GM21619 (cell line): ENCODE results near the gene SIGLEC10.
"Not testable (repeated sequence)": the region's sequence is repeated elsewhere in the genome, so short reads cannot be mapped to it uniquely, and the experiment has no call there.

Experiments used
- ATAC-seq: cut with Tn5 transposase; IDR thresholded peaks from one replicate; pipeline ENCODE4 v1.9.1; 2021; ENCODE audit not compliant: unreplicated experiment

The SIGLEC10 gene

DNA sequence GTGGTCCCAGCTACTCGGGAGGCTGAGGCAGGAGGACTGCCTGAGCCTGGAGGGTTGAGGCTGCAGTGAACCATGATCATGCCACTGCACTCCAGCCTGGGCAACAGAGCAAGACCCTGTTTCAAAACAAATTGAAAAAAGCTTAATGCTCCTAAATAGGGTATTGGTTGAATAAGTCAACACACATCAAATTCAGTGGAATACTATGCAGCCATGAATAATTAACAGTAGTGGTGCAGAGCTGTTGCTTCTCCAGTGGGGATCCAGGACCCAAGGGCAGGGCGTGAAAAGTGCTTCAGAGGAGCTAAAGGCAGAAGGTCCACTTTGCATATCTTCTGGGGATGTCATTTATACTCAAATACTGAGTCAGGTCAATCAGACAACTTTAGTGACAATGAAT is 22.6 kb upstream of the SIGLEC10 start:
- no peak for ATAC-seq

DNA sequence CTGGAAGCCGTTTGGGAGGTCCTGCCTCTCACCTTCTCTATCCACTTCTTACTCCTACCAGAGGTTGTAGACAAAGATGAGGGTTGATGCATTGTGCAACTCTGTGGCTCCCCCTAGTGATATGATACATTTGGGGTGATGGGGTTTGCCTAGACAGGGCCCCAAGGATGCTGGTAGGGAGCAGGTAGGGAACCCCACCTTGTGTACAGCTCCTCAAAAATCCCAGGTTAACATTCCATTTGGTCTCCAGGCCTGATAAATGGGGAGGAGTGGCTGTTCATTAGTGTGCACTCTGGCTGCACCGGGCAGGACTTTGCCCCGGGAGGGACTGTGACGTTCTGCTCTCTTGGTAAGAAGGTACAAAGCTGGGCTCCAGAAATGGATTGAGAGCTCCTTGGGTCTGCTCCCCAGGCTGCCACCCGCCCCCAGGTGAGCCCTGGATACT is 21.6 kb upstream of the SIGLEC10 start:
- no peak for ATAC-seq

DNA sequence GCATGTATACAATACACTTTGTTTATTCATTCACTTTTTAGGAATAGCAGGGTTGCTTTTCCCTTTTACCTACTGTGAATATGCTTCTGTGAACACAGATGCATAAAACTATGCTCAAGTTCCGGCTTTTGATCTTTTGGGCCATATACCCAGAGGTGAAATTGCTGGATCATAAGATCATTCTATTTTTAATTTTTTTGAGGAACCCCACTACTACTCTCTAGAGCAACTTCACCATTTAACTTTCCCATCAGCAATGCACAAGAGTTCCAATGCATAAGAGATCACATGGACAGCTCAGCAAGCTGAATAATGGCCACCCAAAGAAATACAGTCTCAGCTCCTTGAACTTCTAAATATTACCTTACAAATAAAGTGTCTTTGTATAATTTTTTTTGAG is 17.0 kb upstream of the SIGLEC10 start:
- no peak for ATAC-seq

DNA sequence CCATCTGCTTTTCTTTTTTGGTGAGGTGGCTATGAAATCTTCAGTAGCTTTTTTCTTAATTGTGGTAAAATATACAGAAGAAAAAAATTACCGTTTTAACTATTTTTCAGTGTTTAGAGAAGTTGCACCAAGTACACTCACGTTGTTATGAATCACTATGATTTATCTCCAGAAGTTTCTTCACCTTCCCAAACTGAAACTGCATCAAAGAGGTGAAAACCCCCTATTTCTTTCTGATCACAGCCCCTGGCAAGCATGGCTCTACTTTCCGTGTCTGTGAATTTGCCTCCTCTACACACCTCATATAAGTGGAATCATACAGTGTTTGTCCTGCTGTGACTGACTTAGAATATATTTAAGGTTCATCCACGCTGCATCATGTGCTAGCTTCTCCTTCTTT is 15.6 kb upstream of the SIGLEC10 start:
- ATAC-seq, result no peak

DNA sequence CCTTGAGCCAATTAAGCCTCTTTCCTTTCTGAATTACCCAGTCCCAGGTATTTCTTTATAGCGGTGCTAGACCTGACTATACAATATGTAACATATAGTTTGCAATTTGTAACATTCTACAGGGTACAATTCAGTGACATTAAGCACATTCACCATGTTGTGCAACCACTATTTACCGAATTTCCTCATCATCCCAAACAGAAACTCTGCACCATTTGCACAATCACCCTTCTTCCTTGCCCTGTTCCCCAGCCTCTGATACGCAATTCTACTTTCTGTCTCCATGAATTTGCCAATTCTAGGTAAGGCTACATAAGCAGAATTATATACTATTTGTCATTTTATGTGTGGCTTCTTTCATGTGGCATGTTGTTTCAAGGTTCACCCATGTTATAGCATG is 13.7 kb upstream of the SIGLEC10 start:
- ATAC-seq, result no peak

DNA sequence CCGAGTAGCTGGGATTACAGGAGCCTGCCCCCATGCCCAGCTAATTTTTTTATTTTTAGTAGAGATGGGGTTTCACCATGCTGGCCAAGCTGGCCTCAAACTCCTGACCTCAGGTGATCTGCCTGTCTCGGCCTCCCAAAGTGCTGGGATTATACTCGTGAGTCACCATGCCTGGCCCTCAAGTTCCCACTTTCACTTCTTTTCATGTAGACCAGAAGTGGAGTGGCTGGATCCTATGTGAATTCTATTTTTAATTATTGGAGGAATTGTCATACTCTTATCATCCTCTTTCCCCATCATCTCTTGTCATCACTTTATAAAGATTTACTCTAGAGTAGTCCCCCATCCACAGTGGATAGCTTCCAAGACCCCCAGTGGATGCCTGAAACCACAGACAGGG is 12.8 kb upstream of the SIGLEC10 start:
- ATAC-seq, result no peak

DNA sequence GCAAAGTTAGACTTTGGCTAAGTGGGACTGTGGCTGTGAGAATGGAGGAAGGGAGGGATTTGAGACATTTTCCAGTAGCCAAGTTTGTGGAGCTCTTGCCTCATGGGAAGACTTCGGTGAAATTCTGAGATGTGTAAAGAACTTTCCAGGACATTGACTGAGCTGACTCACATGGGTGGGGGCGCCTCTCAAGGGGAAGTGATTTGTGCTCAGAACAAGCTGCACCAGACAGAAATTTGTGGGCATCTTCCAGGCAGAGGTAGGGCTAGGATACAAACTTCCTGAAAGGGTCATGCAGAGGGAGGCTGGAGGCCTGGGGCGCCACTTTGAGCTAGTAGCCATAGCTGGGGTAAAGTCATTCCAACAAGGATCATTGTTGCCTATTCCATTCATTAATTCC is 9.8 kb upstream of the SIGLEC10 start:
- ATAC-seq, result no peak

DNA sequence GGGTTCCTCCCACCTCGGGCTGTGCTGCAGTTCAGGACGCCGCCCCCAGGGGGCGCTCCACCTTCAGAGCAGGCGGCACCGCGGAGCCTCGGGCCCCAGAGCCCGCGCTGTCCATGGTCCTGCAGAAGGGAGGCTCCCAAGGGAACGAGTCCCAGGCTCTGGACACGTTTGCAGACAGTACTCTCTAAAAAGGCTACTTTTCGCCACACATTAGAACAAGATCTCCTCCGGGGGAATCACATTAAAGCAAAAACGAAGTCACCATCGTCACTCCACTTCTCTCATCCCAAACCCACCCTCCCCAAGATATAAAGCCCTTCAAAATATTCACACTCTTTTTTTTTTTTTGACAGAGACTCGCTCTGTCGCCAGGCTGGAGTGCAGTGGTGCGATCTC is 4.6 kb upstream of the SIGLEC10 start:
- ATAC-seq, result no peak

DNA sequence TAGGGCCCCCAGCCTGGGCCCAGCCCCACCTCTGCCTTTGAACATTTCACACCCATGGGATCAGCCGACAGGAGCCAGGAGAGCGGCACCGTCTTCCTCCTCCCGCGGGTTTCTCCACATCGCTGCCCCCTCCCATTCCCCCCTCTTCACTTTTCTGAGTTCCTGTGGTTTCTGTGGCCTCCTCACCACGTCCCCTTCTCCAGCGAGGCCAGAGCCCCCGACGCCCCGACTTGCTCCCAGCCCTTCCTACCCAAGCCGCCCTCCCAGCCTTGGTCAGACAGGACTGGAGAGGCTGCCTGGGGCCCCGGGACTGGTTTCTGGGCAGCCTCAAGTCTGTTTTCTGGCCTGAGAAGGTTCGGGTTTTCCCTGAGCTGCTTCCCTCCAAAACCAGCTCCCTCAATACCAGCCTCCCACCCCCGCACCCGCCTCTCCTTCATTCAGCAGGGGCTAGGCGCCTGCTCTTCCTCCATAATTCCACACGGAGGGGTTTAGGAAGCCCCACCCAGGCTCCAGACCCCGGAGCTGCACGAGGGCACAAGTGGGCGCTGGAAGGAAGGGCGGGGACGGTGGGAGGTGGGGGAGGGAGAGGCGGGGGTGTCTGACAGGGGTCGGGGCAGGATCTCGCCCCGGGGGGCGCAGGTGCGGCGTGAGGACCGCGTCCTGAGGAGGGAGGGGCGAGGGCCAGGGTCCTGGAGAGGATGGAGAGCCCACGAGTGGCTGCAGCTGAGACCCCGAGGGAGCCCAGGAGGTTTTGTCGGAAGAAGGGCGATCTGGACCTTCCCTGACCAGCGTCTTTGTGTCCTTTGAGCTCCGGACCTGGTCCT is 4.0 kb upstream of the SIGLEC10 start:
- ATAC-seq, result no peak

DNA sequence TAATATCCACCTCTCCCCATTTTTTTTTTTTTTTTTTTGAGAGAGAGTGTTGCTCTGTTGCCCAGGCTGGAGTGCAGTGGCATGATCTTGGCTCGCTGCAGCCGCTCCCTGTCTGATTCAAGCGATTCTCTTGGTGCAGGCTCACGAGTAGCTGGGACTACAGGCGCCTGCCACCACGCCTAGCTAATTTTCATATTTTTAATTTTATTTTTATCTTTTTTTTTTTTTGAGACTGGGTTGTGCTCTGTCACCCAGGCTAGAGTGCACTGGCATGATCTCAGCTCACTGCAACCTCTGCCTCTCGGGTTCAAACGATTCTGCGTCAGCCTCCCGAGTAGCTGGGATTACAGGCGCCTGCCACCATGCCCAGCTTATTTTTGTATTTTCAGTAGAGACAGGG is 3.1 kb upstream of the SIGLEC10 start:
- ATAC-seq, result not testable (repeated sequence)

DNA sequence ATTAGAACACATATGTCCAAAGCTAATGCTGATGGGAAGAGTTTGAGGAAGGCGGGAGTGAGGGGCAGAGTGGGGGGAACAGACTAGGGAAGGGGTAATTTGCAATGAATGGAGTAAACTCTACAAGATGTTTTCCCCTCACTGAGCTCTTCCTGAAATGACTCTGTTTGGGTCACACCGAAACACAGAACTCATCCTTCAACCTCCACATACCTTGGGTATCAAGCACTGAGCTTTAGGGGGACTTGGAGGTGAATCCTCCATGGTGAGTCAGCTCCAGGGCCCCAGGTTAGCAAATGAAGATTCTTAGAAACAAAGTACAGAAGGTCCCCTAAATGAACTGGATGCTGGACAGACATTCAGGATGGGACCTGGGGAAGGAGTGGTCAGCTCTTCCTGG is 1.3 kb upstream of the SIGLEC10 start:
- no peak for ATAC-seq

DNA sequence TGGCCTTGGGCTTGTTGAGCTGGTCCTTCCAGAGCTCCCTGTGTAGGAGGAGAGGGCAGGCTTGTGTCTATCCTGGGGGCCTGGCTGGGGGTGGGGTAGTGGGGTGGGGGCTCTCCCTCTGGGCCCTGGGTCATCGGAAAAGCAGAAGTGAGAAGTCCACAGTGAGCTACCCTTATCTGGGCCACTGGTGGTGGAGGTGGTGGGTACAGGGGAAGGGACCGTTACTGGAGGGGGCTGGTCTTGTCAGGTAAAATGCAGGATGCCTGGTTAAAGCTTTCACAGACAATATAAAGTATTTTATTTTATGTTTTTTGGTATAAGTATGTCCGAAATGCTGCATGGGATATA is 342 bp upstream of the SIGLEC10 start:
- ATAC-seq, result peak; percentile 24

DNA sequence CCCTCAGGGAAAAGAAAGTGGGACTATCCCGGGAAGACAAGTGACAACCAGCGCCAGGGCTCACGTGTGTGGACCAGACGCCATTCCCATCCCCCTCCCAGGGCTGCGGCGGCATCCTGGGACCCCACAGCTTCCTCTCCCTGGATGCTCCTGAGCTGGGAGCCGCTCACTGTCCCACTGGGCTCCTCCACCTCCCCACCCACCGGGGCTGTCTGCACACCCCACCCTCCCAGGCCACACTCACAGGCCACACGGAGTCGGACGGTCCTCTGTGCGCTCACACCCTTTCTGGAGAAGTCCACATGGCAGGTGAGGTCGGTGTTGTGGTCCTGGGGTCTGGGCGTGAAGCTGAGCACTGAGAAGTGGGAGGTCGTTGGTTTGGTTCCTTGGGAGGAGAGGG is 1.0 kb downstream of the SIGLEC10 start:
- ATAC-seq, result not testable (repeated sequence)

DNA sequence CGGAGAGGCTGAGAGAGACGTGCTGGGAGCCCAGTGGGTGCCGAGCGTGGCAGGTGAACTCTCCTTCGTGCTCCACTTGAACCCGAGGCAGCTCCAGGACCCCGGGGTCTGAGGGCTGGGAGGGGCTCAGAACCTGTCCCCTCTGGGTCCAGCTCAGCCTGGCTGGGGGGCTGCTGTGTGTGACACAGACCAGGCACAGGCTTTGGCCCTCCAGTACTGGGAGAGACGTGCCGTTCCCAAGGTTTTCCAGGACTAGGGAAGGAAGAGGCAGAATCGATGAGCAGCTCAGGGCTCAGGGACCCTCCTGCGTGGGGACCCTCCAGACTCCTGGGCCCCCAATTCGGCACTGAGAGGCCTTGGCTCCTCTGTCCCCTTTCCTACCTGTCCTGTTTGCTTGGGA is 2.3 kb downstream of the SIGLEC10 start:
- no peak for ATAC-seq

DNA sequence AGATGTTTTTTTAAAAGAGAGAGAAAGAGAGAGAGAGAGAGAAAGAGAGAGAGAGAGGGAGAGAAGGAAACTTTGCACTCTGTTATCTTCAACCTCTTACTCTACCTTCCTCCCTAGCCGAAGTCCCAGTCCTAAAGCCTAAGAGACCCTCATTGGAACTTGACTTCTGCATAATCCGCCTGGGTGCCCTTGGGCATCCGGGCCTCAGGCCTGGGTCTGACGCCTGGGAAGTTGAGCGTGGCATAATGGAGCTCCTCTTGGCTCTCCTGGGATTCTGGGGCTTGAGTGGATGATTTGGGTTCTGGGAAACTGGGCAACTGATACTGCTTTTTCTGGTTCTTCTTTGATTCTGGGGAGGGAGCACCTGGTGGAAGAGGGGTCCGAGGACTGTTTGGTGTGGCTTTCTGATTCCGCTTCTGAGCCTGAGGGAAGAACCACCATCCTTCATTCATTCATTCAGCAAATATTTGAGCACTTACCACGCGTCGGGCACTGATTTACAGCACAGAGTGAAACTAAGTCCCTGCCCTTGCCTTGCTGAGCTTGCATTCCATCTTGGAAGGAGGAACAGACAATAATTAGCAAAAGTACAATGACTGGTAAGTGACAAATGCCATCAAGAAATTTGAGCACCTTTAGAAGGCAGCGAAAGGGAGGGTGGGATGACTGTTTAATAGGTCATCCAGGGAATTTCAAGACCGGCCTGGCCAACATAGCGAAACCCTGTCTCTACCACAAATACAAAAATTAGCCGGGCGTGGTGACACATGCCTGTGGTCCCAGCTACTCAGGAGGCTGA is 6.3 kb downstream of the SIGLEC10 start:
- no peak for ATAC-seq

DNA sequence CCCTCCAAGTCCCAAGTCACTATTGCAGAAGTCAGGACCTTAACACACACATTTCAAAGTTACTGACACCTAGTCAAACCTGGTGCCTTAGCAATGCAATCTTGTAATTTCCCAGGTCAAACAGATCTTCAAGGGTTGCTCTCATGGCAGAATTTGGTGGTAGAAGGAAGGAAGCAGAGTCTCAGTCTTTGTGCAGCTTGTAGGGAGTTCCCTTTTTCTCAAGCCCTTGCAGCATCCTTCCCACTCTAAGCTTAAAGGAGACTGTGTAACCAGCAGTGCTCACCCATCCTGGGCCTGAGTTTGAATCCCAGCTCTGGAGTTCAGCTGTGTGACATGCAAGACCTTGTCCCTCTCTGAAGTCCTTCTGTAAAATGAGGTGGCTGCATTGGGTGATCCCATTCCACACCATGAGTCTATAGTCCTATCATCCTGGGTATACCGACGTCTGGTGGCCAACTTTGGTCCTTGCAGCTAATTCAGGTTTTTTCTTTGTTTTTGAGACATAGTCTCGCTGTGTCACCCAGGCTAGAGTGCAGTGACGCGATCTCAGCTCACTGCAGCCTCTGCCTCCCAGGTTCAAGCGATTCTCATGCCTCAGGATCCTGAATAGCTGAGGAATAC is 9.8 kb downstream of the SIGLEC10 start:
- no peak for ATAC-seq

DNA sequence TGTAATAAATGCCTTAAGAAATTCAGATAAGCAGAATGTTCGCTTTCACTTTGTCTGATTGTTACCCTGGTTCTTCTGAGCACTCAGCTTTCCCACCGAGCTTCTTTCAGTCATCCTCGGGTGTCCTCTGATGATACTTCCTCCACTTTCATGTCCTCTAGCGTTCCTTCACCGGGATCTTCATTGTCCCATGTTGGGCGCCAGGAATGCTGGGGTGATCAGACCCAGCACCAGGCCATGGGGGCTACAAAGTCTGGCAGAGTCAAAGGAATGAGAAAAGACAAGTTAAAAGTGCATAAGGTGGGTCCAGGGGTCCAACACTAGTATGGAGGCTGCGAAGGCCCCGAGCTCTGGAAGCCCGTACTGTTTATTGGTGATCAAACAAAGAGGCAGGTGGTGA is 15.3 kb downstream of the SIGLEC10 start:
- no peak for ATAC-seq

DNA sequence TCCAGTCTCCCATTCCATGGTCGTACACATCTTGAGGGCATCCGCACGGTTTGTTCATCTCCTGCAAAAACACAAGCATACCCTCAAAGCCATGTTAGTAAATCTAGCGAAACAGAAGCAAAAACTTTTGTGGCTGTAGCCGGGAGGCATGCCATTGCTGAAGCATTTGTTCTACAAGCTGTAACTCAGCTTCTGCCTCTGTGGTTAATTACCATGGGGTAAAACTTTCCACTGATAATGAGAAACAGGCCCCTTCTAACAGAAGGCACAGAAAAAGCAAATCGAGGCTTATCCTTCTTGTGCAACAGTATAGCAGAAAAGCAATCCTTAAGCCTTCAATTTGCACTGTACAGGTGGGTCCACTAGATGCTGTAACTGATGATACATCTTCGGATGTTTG is 17.5 kb downstream of the SIGLEC10 start:
- ATAC-seq, result not testable (repeated sequence)

DNA sequence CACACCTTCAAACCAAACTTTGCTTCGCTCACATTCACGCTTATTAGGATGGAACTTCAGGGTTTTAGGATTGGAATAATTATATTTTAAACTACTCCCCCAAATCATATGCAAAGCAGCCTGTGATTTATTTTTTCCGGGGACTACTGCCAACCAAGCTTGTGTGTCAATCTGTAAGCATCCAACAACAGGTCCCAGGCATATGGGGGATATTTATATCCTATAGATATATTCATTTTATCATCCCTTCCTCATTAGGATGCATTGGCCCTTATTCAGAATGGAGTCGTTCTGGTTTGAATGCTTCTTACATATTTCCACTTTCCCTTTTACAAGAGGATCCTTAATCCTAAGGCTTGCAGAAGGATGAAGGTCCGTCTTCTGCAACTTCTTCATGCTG is 18.2 kb downstream of the SIGLEC10 start:
- no peak for ATAC-seq

DNA sequence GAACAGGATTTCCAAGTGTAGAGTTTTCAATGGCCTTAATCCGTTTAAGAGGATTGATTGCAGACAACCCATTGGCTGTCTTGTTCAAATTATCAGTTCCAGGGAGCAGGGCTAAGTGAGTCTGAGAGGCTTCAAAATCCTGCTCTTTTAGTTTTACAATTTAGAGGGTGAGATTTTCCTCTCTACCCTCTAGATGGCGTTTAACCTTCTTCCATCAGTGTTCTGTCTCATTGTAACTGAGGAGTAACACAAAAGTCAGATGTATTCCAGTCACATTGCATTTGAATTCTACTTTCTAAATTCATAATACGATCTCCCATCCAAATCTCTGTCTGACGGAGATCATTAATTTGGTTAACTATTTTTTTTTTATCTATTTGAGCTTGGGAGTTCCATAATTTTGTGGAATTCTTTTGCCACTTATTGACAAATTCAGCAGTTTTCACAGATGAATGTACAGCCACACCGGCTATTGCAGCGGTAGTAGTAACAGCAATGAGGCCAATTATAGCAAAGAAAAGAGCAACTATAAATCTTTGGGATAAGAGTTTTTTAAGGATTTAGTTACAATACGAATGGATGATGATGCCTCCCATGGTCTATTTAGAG is 19.2 kb downstream of the SIGLEC10 start:
- no peak for ATAC-seq

DNA sequence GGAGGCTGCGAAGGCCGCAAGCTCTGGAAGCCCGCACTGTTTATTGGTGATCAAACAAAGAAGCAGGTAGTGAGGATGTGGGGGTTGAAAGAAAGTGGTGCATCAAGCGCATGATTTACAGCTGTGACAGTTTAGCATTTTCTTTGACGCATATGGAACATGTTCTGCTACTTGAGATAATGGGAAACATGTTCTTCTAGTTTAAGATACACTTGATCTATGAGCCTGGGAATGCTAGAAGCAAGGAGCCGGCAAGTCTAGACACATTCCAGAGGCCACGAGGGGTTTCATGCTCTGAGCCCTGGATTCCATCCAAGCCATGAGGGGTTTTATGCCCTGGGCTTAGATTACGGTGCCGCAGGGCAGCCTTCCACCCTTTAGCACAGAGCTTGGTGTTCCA is 20.0 kb downstream of the SIGLEC10 start:
- not testable (repeated sequence) for ATAC-seq

DNA sequence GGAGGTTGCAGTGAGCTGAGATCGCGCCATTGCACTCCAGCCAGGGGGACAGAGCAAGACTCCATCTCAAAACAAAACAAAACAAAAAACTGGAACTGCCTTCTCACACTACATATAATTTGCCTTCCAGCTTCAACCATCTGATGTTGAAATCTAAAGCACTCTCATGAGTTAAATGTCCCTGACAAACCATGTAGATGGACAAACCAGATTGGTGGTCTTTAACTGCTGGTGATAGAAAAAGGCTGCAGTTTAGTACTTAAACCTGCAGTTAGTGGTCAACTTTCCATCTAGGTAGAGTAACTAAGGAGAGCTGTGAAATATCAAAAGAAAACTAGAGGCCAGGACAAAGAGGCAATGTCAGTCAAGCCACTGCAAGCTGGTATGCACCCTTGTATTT is 21.3 kb downstream of the SIGLEC10 start:
- ATAC-seq, result no peak
